CD4-positive, CD25-positive, alpha-beta regulatory T cell (primary cell): ENCODE results near the gene ZSWIM4. TPM values are rescaled to one million over a fixed set of nuclear protein-coding genes. Genes with fewer than 3 reads are reported as not detected.
A peak's percentile ranks its signal among the peaks of the same experiment; 100 is the strongest.

Experiments used
- ATAC-seq, 2 donors: fragments of 150-1000 bp; cut with Tn5 transposase; one replicate each; pipeline ENCODE4 v1.10.0; 2021; ENCODE audit warnings: low read depth in 2 of 2, moderate number of reproducible peaks in 2 of 2, moderate library complexity in 1 of 2
- DNase-seq, 3 donors: peaks; one replicate each; pipeline versions ENCODE4 v3.0.0 to v3.0.0-alpha.2; 2012 to 2022; ENCODE audit warnings: mixed read lengths in 1 of 3
- H3K27ac ChIP-seq: one replicate; pipeline ENCODE4 v1.7.0; 2013; ENCODE audit warnings: mild to moderate bottlenecking, low read length; ENCODE audit not compliant: insufficient read depth, poor library complexity, severe bottlenecking
- H3K27me3 ChIP-seq: one replicate; pipeline ENCODE4 v1.7.0; 2013; ENCODE audit warnings: low read length; ENCODE audit not compliant: control insufficient read depth, insufficient read depth
- H3K36me3 ChIP-seq: one replicate; pipeline ENCODE4 v1.7.0; 2013; ENCODE audit warnings: mild to moderate bottlenecking, low read length, moderate library complexity; ENCODE audit not compliant: control insufficient read depth, insufficient read depth
- H3K4me1 ChIP-seq: 2 replicates; pipeline ENCODE4 v1.7.0; 2013; ENCODE audit warnings: mild to moderate bottlenecking, low read length; ENCODE audit not compliant: insufficient read depth, control insufficient read depth, poor library complexity, severe bottlenecking
- H3K4me3 ChIP-seq: one replicate; pipeline ENCODE4 v1.7.0; 2013; ENCODE audit warnings: low read depth, mild to moderate bottlenecking, low read length, moderate library complexity
- H3K9me3 ChIP-seq, 2 experiments: 1 replicate in 1 of 2; 2 replicates in 1 of 2; pipeline ENCODE4 v1.7.0; 2013; ENCODE audit warnings: low read length in 2 of 2, mild to moderate bottlenecking in 1 of 2, moderate library complexity in 1 of 2; ENCODE audit not compliant: control insufficient read depth in 2 of 2
- H3K27ac Mint-ChIP-seq, 3 donors: one replicate each; pipeline ENCODE4 v1.8.0; 2020 to 2022; ENCODE audit warnings: mild to moderate bottlenecking in 3 of 3, mixed read lengths in 3 of 3, moderate library complexity in 2 of 3
- H3K27me3 Mint-ChIP-seq: one replicate; pipeline ENCODE4 v1.8.0; 2022; ENCODE audit warnings: mild to moderate bottlenecking, mixed read lengths
- H3K36me3 Mint-ChIP-seq: one replicate; pipeline ENCODE4 v1.8.0; 2020; ENCODE audit warnings: mixed read lengths
- H3K4me1 Mint-ChIP-seq, 4 donors: one replicate each; pipeline ENCODE4 v1.8.0; 2020 to 2022; ENCODE audit warnings: mixed read lengths in 4 of 4, mild to moderate bottlenecking in 1 of 4
- H3K4me3 Mint-ChIP-seq, 4 donors: one replicate each; pipeline ENCODE4 v1.8.0; 2020 to 2022; ENCODE audit warnings: mild to moderate bottlenecking in 4 of 4, mixed read lengths in 4 of 4, moderate library complexity in 3 of 4
- H3K9me3 Mint-ChIP-seq, 7 donors: one replicate each; pipeline ENCODE4 v1.8.0; 2020 to 2022; ENCODE audit warnings: mixed read lengths in 7 of 7, mild to moderate bottlenecking in 3 of 7, moderate library complexity in 2 of 7
- polyA plus RNA-seq, 4 donors: library from polyadenylated mRNA; unstranded; fragments of 300-500 nt; fragmentation: Illumina TruSeq; gene quantifications; one replicate each; pipeline ENCODE4 v1.2.3, GENCODE V29; 2021
- total RNA-seq: library from RNA; stranded (reverse); gene quantifications from one replicate; pipeline ENCODE4 v1.2.3, GENCODE V29; 2022

ZSWIM4 gene
- total and polyA plus RNA-seq, 5 donors from 2014 or later, result 0.46 to 4.5 (median 0.58) TPM

- peak overlapping the region in 3 of 4 donors; percentile 61 to 79 (median 79) for H3K4me3 Mint-ChIP-seq
- no peak for DNase-seq
- Histone ChIP-seq H3K27me3 (peaks cover 3% of the 10 kb centered on the region), H3K36me3 (no peaks in the 10 kb centered on the region), H3K4me1 (peaks cover 9% of the 10 kb centered on the region), H3K9me3 (no peaks in the 10 kb centered on the region), H3K27ac (no peak overlapping the region), H3K4me3 (no peak overlapping the region)
- no peaks in the 10 kb centered on the region for H3K9me3 Mint-ChIP-seq
- H3K27ac Mint-ChIP-seq, result no peak overlapping the region
- no peak for ATAC-seq
- peaks cover 31% of the 10 kb centered on the region for H3K27me3 Mint-ChIP-seq
- H3K36me3 Mint-ChIP-seq, result no peaks in the 10 kb centered on the region
- peaks cover 0 to 8% (median 4%) of the 10 kb centered on the region in 4 donors for H3K4me1 Mint-ChIP-seq
Observed at GRCh38 chr19:13872339-13872694, 77.1 kb downstream of the ZSWIM4 start.

- Histone ChIP-seq H3K4me1 (peaks cover 9% of the 10 kb centered on the region), H3K27ac (no peak overlapping the region), H3K27me3 (no peaks in the 10 kb centered on the region), H3K4me3 (no peak overlapping the region), H3K9me3 (no peaks in the 10 kb centered on the region), H3K36me3 (no peaks in the 10 kb centered on the region)
- Mint-ChIP-seq H3K27ac (no peak overlapping the region), H3K9me3 (no peaks in the 10 kb centered on the region), H3K4me3 (peak overlapping the region in 3 of 4 donors; percentile 61 to 79 (median 79)), H3K4me1 (peaks cover 0 to 8% (median 4%) of the 10 kb centered on the region in 4 donors), H3K27me3 (peaks cover 31% of the 10 kb centered on the region), H3K36me3 (no peaks in the 10 kb centered on the region)
- peak; percentile 52 to 54 for ATAC-seq
- peak in 1 of 3 donors; percentile 31 for DNase-seq
Observed at GRCh38 chr19:13872695-13873389, 77.6 kb downstream of the ZSWIM4 start.

GRCh38 chr19:13873834-13874515 lies 78.7 kb downstream of the ZSWIM4 start:
- Histone ChIP-seq H3K4me3 (no peak overlapping the region), H3K9me3 (no peaks in the 10 kb centered on the region), H3K4me1 (peaks cover 9% of the 10 kb centered on the region), H3K36me3 (no peaks in the 10 kb centered on the region), H3K27ac (no peak overlapping the region), H3K27me3 (no peaks in the 10 kb centered on the region)
- no peaks in the 10 kb centered on the region for H3K9me3 Mint-ChIP-seq
- DNase-seq (no peak), ATAC-seq (no peak)
- H3K4me3 Mint-ChIP-seq, result peak overlapping the region in 1 of 4 donors; percentile 54
- peak overlapping the region in 1 of 3 donors; percentile 82 for H3K27ac Mint-ChIP-seq
- peaks cover 0 to 8% (median 4%) of the 10 kb centered on the region in 4 donors for H3K4me1 Mint-ChIP-seq
- no peaks in the 10 kb centered on the region for H3K36me3 Mint-ChIP-seq
- peaks cover 24% of the 10 kb centered on the region for H3K27me3 Mint-ChIP-seq

DNA sequence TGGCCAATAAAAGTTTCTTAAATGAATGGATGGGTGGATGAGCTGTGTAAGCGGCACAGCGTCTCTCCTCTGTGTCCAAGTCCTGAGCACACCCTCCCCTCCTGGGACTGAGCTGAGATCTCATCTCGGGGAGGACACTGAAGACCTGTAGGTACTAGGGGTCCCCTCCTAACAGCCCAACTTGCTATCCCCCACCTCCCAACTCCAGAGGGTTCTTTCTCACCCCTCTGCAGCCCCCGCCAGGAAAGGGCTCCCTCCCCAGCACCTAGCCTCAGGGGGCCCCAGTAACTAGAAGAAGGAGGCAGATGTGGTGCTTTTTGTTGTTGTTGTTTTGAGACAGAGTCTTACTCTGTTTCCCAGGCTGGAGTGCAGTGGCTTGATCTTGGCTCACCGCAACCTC lies 80.6 kb downstream of the ZSWIM4 start:
- H3K9me3 Mint-ChIP-seq, result no peaks in the 10 kb centered on the region
- H3K27me3 ChIP-seq, result no peaks in the 10 kb centered on the region
- peaks cover 0 to 19% (median 11%) of the 10 kb centered on the region in 4 donors for H3K4me1 Mint-ChIP-seq
- H3K27me3 Mint-ChIP-seq, result peaks cover 22% of the 10 kb centered on the region
- ATAC-seq (no peak), DNase-seq (no peak)
- H3K36me3 Mint-ChIP-seq, result no peaks in the 10 kb centered on the region
- peaks cover 21% of the 10 kb centered on the region for H3K4me1 ChIP-seq
- H3K27ac Mint-ChIP-seq, result peak overlapping the region in 1 of 3 donors; percentile 15
- H3K4me3 Mint-ChIP-seq, result no peak overlapping the region
- H3K36me3 ChIP-seq, result no peaks in the 10 kb centered on the region
- H3K27ac ChIP-seq, result no peak overlapping the region
- H3K4me3 ChIP-seq, result no peak overlapping the region
- H3K9me3 ChIP-seq, result no peaks in the 10 kb centered on the region

DNA sequence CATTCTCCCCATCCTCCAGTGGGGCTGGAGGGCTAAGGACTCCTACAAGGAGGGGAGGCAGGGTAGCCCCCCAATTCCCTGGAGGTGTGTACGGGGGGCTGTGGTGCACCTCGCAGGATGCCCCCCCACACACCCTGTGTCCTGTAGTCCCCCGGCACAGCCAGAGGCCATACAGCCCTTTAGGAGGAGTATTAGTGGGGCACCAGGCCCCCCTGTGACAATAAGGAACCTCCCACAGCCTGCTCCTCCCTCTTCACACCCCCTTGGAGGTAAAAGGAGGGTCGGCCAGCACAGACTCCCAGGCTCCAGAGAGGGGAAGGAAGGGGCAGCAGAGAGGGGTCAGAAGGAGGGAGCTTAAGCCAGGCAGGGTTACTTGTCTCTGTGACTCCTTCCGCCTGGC lies 81.6 kb downstream of the ZSWIM4 start, which contains the start of gene NANOS3:
Gene NANOS3 (plus strand): TSS at position 301 of the 400 bp plus-strand sequence. CDS start 115 bp downstream, outside the sequence.
- Histone ChIP-seq H3K36me3 (no peaks in the 10 kb centered on the region), H3K4me3 (no peak within 1 kb of the TSS), H3K27ac (no peak within 1 kb of the TSS), H3K4me1 (peaks cover 31% of the 10 kb centered on the region), H3K9me3 (no peaks in the 10 kb centered on the region), H3K27me3 (no peaks in the 10 kb centered on the region)
- Mint-ChIP-seq H3K4me1 (peaks cover 2 to 29% (median 16%) of the 10 kb centered on the region in 4 donors), H3K27ac (no peak within 1 kb of the TSS), H3K9me3 (no peaks in the 10 kb centered on the region), H3K4me3 (no peak within 1 kb of the TSS), H3K27me3 (peaks cover 17% of the 10 kb centered on the region), H3K36me3 (no peaks in the 10 kb centered on the region)
- DNase-seq, result no peak
- no peak for ATAC-seq

- H3K36me3 ChIP-seq, result no peaks in the 10 kb centered on the region
- no peak overlapping the region for H3K4me3 ChIP-seq
- H3K36me3 Mint-ChIP-seq, result no peaks in the 10 kb centered on the region
- no peaks in the 10 kb centered on the region for H3K9me3 Mint-ChIP-seq
- H3K9me3 ChIP-seq, result no peaks in the 10 kb centered on the region
- H3K27ac ChIP-seq, result no peak overlapping the region
- peaks cover 35% of the 10 kb centered on the region for H3K4me1 ChIP-seq
- H3K4me3 Mint-ChIP-seq, result no peak overlapping the region
- H3K27me3 Mint-ChIP-seq, result peaks cover 13% of the 10 kb centered on the region
- DNase-seq, result no peak
- no peaks in the 10 kb centered on the region for H3K27me3 ChIP-seq
- peaks cover 6 to 34% (median 20%) of the 10 kb centered on the region in 4 donors for H3K4me1 Mint-ChIP-seq
- no peak for ATAC-seq
- no peak overlapping the region for H3K27ac Mint-ChIP-seq
Observed at GRCh38 chr19:13877303-13877702, 82.1 kb downstream of the ZSWIM4 start.

- Mint-ChIP-seq H3K36me3 (no peaks in the 10 kb centered on the region), H3K4me3 (peak overlapping the region; percentile 13 to 68 (median 55)), H3K27ac (peak overlapping the region; percentile 31 to 92 (median 91)), H3K4me1 (peaks cover 6 to 43% (median 19%) of the 10 kb centered on the region in 4 donors), H3K27me3 (no peaks in the 10 kb centered on the region), H3K9me3 (no peaks in the 10 kb centered on the region)
- Histone ChIP-seq H3K36me3 (no peaks in the 10 kb centered on the region), H3K27ac (peak overlapping the region; percentile 74), H3K27me3 (no peaks in the 10 kb centered on the region), H3K4me3 (no peak overlapping the region), H3K9me3 (no peaks in the 10 kb centered on the region), H3K4me1 (peaks cover 38% of the 10 kb centered on the region)
- DNase-seq (peak; percentile 92 to 96 (median 95)), ATAC-seq (peak; percentile 98 to 99)
Observed at GRCh38 chr19:13880059-13881043, 85.1 kb downstream of the ZSWIM4 start.
